Neural cell (in vitro differentiated cells): ENCODE results near the gene ZDHHC14.

Experiments
- EP300 ChIP-seq: fragments of 450-650 bp; conservative IDR thresholded peaks from 2 replicates; pipeline ENCODE4 v1.6.1; 2014; ENCODE audit warnings: antibody characterized with exemption, mild to moderate bottlenecking, moderate library complexity; ENCODE audit not compliant: poor library complexity, severe bottlenecking
- EZH2 ChIP-seq: fragments of 200-600, 300-800 bp; shearing (Covaris generic), sonication (generic); IDR thresholded peaks from 2 replicates; pipeline ENCODE4 v1.6.1; 2014; ENCODE audit warnings: antibody characterized with exemption, low read length, borderline replicate concordance, mild to moderate bottlenecking; ENCODE audit not compliant: insufficient read depth, poor library complexity, severe bottlenecking
- RAD21 ChIP-seq: fragments of 450-650 bp; conservative IDR thresholded peaks from 2 replicates; pipeline ENCODE4 v1.6.1; 2014; ENCODE audit warnings: antibody characterized with exemption, mild to moderate bottlenecking, moderate library complexity
- SMC3 ChIP-seq: fragments of 450-650 bp; conservative IDR thresholded peaks from 2 replicates; pipeline ENCODE4 v1.6.1; 2014; ENCODE audit warnings: antibody characterized with exemption, mild to moderate bottlenecking, moderate library complexity; ENCODE audit not compliant: poor library complexity
- TF ChIP-seq, protein P1 (sequence below): fragments of 450-650 bp; IDR thresholded peaks from 2 replicates; pipeline ENCODE4 v1.5.1; 2014; ENCODE audit warnings: antibody characterized with exemption, mild to moderate bottlenecking, moderate library complexity; ENCODE audit not compliant: poor library complexity, severe bottlenecking
- TF ChIP-seq, protein P2 (sequence below): IDR thresholded peaks from 2 replicates; pipeline ENCODE4 v1.6.1; 2012; ENCODE audit warnings: borderline replicate concordance

DNA sequence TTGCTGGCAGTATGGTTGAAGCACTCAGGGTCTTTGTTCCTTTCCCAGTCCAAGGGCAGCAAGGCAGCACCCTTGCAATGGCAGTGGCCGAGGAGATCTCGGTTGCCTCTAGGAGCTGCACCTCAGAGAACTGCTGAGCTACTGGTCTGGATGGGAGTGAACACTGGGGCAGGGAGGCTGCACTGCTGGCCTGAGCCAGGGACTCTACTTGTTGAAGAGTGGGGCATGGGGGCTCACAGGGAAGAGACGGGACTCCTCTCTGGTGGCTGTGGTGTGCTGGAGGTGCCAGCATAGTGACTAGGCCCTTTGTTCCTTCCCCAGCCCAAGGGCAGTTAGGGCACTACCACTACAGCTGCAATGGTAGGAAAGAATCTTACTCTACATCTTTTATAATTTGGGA is 203.0 kb downstream of the ZDHHC14 start:
- TF ChIP-seq SMC3 (no peak), EP300 (no peak), EZH2 (no peak), RAD21 (no peak)
- TF ChIP-seq, protein P1, sequence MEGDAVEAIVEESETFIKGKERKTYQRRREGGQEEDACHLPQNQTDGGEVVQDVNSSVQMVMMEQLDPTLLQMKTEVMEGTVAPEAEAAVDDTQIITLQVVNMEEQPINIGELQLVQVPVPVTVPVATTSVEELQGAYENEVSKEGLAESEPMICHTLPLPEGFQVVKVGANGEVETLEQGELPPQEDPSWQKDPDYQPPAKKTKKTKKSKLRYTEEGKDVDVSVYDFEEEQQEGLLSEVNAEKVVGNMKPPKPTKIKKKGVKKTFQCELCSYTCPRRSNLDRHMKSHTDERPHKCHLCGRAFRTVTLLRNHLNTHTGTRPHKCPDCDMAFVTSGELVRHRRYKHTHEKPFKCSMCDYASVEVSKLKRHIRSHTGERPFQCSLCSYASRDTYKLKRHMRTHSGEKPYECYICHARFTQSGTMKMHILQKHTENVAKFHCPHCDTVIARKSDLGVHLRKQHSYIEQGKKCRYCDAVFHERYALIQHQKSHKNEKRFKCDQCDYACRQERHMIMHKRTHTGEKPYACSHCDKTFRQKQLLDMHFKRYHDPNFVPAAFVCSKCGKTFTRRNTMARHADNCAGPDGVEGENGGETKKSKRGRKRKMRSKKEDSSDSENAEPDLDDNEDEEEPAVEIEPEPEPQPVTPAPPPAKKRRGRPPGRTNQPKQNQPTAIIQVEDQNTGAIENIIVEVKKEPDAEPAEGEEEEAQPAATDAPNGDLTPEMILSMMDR: no peak
- TF ChIP-seq, protein P2, sequence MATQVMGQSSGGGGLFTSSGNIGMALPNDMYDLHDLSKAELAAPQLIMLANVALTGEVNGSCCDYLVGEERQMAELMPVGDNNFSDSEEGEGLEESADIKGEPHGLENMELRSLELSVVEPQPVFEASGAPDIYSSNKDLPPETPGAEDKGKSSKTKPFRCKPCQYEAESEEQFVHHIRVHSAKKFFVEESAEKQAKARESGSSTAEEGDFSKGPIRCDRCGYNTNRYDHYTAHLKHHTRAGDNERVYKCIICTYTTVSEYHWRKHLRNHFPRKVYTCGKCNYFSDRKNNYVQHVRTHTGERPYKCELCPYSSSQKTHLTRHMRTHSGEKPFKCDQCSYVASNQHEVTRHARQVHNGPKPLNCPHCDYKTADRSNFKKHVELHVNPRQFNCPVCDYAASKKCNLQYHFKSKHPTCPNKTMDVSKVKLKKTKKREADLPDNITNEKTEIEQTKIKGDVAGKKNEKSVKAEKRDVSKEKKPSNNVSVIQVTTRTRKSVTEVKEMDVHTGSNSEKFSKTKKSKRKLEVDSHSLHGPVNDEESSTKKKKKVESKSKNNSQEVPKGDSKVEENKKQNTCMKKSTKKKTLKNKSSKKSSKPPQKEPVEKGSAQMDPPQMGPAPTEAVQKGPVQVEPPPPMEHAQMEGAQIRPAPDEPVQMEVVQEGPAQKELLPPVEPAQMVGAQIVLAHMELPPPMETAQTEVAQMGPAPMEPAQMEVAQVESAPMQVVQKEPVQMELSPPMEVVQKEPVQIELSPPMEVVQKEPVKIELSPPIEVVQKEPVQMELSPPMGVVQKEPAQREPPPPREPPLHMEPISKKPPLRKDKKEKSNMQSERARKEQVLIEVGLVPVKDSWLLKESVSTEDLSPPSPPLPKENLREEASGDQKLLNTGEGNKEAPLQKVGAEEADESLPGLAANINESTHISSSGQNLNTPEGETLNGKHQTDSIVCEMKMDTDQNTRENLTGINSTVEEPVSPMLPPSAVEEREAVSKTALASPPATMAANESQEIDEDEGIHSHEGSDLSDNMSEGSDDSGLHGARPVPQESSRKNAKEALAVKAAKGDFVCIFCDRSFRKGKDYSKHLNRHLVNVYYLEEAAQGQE: no peak
